Measurements from ENCODE around the gene GJD4.

GJD4 gene

DNA sequence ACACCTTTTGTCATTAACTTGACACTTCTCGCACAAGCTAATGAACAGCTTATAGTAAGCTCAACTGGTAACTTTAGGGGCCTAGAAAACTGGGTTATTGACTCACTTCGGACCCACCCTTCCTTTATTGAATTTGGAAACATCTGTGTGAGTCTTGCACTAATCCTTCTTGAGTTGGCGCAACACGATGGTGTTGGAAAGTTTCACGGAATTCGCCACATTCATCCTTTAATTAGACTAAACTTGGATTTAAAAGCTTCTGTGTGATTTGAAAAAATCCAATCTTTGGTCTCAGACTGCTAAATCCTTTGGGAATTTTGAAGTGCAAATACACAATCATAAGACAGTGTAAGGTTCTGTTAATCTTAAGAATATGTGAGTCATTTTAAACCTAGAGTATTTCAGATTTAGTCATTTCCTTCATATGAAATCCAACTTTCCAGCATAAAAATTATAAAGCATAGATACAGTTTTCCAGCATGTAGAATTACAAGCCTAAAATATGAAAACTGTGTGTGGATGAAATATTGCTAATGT lies 21.9 kb downstream of the GJD4 start:
- DNase-seq (ENCODE audit: low read depth), result no peak

DNA sequence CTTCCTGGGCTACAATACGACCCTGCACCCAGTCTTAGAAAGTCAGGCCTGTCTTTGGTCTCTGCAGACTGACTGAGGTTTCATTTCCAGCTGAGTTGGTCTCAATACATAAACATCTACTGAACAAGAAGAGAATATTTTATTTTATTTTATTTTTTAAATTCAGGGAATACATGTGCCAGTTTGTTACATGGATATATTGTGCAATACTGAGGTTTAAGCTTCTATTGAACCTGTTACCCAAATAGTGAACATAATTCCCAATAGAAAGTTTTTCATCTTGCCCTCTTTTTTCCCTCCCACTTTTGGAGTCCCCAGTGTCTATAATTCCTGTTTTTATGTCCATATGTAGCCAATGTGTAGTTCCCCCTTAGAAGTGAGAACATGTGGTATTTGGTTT lies 26.3 kb downstream of the GJD4 start:
- no peak for DNase-seq (ENCODE audit: low read depth)

DNA sequence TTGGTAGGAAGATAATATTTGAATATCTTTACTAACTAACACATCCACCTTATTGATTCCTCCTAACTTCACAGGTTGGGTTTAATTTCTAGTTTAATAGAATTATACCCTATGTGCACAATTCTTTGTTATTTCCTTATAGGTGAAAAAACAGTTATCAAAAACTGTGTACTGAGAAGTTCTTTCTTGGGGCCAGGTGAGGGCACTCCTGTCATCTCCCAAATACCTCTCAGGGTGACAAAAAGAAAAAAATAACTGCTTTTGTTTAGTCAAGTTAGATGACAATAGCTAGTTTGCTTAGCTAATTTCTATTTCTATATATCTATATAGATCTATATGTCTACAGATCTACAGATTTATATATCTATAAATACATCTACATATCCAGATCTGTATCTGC lies 26.9 kb downstream of the GJD4 start:
- no peak for DNase-seq (ENCODE audit: low read depth)

DNA sequence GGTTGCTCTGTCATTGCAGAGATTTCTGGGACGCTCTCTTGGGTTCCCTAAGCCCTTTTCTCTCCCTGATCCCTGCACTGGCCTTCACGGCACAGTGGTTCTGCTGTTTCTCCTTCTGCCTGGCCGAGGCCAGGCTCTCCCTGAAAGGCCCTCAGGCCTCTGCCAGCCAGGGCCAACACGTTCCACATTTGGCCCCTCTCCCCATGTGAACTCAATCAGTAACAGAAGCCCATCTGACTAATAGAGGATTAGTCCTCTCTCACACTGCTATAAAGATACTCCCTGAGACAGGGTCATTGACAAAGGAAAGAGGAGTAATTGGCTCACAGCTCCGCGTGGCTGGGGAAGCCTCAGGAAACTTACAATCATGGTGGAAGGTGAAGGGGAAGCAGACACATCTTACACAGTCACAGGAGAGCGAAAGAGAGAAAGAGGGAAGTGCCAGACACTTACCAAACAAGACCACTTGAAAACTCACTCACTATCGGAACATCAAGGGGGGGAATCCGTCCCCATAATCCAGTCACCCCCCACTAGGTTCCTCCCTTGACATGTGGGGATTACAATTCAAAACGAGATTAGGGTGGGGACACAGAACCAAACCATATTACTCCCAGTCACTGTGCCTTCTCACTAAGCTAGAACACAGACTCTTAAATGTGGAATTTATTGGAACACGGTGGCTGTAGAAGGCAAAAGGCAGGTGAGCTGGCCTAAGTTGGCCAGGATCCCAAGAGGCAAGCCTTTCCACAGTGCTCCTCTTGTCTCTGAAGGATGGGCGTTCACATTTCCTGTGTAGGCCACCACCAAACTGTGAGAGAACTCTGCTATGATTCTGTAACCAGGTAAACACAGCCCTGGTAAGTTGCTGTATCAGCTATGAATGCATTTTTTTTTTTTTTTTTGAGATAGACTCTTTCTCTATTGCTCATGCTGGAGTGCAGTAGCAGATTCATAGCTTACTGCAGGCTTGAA lies 28.2 kb downstream of the GJD4 start:
- no peak for DNase-seq (ENCODE audit: low read depth)

DNA sequence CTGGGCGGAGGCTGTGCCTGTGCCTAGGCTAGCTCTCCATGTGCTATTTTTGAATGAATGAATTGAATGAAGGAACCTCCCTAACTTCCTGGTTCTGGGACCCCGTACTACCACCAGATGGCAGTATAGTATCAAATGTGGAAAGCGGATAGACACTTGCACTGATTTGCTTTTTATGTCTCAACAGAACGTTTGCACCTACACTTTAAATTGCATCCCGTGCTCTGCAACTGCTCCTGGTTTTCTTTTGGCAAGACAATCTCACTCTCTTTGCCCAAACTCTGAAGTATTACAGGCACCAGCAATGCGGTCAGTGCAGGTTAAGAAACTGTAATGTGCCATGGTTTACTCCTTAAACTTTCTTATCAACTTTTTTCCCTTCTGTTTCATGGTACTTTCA lies 30.4 kb downstream of the GJD4 start:
- no peak for DNase-seq (ENCODE audit: low read depth)

DNA sequence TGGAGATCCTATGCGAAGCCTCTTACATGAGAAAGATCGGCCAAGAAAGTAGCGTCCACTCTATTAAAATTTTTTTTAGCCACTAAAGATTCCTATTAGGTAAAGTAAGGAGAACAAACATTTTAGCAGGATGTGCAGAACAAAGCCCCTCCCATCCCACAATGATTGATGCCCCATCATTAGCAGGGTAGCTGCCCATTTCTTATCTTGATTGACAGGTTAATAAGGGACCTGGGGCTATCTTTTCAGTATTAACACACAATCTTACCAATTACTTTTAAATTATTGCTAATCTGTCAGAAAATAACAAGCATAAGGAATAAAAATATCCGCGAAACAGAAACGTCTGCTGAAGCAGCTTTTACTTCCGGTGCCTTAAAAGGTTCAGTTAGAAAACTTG lies 31.8 kb downstream of the GJD4 start:
- no peak for DNase-seq (ENCODE audit: low read depth)

DNA sequence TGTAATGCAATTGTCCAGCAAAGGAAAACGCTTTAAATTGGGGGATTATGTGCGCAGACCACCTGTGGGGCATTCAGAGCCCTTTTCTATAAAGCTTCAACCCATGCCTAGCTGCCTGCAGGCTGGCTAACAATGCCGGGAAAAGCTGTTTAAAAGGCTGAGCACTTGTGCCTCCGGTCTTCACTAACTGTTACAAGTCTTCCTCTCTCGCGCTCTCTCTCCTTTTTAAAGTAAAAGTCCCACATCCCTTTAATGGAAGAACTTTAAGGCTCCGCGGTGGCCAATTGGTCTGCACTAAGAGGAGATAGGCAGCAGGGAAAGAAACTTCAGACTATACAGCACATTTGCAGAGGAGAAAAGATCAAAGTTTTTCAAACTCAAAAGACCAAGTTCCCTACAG lies 32.3 kb downstream of the GJD4 start:
- DNase-seq (ENCODE audit: low read depth), result no peak

DNA sequence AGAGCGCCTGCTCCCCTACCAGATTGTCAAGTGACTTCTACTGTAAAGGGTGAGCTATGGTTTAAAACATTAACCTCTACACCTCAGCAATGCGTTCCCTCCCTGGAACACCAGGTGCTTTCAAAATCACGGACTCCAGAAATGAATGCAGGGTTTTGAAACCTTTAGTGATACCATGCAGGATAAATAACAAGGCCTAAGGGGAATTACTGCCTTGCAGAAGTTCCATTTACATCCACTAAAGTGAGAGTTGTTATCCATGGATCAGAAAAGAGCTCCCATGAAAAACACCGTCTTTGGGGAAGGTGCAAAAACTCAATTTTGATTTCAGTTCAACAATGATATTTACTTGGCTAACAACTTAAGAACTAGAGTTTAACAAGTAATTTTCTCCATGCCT lies 33.0 kb downstream of the GJD4 start:
- DNase-seq (ENCODE audit: low read depth), result no peak

DNA sequence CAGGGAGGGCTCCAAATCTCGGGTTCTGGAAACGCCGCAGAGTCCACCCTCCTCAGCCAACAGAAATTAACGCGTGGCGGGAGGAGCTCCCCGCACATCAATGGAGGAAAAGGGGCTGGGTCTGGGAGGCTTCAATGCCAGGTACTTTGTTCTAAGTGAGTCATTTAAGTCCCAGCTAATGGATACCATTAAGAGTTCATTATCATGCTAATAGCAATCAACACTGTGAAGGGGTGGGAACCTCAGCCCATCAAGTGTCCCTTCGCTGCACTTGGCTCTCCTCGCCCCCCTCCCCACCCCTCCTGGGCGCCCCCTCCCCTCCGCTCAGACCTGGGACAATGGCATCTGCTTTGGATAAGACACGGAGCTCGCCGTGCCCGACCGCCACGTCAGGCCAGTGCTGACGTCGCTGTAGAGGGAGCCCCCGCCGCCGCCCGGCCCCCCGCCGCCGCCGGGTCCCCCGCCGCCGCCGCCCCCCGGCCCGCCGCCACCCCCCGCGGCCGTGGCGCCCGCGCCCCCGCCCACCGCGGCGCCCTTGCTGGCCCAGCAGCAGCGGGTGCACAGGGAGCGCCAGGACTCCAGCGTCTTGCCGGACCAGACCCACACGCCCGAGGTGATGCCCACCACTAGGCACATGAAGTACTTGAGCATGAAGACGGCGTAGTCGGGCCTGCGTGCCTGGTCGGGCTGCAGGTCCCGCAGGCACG lies 34.0 kb downstream of the GJD4 start:
- no peak for DNase-seq (ENCODE audit: low read depth)

DNA sequence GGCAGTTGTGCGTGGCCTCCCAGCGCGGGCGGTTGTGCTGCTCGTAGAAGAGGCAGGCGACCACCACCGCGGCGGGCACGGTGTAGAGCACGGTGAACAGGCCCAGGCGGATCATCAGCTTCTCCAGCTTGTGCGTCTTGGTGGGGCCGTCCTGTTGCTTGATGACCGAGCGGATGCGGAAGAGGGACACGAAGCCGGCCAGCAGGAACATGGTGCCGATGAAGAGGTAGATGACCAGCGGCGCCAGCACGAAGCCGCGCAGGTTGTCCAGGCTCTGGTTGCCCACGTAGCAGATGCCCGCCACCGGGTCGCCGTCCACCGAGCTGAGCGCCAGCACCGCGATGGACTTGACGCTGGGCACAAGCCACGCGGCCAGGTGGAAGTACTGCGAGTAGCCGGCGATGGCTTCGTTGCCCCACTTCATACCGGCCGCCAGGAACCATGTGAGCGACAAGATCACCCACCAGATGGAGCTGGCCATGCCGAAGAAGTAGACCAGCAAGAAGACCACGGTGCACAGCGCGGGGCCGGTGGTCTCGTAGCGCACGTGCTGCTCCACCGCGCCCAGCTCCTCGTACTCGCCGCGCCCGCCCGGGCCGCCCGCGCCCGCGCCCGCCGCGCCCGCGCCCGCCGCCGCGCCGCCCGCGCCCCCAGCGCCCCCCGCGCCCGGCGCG lies 34.7 kb downstream of the GJD4 start:
- no peak for DNase-seq (ENCODE audit: low read depth)

DNA sequence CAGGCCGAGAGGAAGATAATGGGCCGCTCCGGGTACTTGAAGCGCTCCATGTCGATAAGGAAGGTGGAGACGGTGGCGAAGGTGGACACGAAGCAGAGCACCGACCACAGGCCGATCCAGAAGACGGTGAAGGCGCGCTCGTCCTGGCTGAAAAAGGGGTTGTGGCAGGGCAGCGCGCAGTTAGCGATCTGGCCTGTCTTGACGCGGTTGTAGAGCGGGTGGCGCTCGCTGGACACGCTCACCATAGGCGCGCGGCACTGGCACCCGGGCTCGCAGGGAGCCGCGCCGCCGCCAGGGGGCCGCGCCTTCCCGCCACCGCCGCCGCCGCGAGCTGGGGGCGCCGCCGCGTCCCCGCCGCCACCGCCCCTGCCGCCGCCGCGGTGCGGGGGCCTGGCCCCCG lies 35.3 kb downstream of the GJD4 start:
- DNase-seq (ENCODE audit: low read depth), result no peak

DNA sequence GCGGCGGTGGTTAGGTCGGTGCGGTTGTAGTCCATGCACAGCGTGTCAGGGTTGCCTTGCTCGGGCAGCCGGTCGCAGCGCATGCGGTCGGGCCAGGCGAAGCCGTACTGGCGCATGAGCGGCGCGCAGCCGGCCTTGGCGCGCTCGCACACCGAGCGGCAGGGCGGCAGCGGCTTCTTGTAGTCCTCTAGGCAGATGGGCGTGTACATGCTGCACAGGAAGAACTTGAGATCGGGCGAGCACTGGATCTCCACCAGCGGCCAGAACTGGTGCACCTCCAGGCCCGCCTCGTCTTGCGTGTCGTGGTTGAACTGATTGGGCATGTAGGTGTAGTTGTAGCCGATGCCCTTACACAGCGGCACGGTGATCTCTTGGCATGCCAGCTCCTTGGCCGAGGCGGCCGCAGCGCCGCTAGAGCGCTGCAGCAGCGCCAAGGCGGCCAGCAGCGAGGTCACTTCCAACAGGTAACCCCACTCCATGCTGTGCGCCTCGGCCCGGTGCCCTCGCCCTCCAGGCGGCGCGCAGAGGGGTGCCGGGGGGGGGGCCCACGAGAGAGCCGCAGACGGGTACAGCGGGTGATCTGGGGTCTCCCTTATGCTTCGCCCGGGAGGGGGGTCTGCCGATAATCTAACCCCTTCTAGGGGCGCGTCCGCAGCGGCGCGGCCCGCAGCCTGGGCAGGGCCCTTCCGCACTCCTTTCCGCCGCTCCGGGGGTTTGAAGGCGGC lies 36.0 kb downstream of the GJD4 start:
- no peak for DNase-seq (ENCODE audit: low read depth)

DNA sequence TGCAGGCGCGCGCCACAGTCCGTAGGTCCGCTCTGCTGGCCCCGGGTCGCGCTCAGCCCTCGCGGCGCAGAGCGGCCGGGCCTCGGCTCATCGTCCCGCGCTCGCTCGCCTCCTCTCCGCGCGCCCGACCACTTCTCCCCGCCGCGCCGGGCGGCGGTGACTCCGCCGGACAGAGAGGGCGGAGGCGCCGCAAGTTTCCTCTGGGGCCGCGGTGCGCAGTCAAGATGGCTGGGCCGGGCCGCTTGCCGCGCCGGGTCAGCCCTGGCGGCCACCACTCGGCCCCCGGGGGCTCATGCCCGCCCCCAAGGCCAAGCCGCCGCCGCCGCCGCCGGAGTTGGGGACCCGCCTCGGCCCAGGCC lies 36.5 kb downstream of the GJD4 start:
- DNase-seq (ENCODE audit: low read depth), result no peak

DNA sequence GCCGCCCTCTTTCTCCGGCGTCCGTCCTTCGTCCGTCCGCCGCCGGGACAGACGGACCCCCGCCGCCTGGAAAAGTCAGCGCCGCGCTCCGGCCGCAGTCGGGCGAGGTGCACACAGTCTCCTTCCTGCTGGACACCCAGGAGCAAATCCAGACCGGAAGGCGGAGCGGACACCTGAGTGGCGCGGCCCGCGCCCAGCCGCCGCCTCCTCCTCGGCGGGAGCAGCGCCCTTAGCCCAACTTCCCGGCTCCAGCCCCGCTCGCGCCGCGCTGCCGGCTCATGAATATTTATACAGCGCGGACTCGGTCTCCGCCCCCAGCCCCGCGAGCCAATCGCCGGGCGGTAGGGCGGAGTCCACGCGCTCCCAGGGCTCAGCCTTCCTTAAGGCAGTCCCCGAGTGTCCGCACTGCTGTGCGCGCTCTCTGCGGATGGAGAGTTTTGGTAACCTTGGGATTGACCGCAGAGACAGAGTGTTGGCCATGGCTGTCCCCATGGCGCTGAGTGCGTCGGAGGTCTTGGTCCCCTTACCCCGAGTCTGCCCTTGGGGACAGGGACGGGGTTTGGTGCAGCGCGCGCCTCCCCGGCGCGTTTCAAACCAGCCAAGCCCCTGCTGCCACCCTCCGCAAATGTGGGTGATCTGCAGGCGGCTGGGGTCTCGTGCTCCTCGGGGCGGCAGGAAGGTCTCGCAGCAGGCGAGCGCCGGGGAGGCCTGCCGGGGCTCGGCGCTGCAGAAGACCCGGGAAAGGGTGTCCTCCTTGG lies 37.1 kb downstream of the GJD4 start, which contains the start of gene FZD8:
Gene FZD8, minus strand, starts transcription at position 262 of the 758 bp plus-strand sequence. CDS start 867 bp downstream, outside the sequence.
- peak; percentile 49 for DNase-seq (ENCODE audit: low read depth)

DNA sequence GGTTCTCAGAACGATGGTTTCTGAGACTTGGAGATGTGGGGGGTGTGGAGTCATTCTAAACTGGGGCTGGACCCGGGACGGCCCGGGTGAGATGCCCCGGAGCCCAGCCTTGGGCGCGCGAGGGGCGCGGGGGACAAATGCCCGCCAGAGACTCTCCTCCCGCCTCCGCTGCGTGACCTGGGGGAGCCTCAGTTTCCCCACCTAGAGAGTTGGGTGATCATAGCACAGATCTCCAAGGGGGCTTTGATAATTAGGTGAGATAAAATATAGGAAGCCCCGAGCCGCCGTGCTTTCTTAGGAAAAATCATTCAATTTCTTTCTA lies 37.6 kb downstream of the GJD4 start:
- no peak for DNase-seq (ENCODE audit: low read depth)

DNA sequence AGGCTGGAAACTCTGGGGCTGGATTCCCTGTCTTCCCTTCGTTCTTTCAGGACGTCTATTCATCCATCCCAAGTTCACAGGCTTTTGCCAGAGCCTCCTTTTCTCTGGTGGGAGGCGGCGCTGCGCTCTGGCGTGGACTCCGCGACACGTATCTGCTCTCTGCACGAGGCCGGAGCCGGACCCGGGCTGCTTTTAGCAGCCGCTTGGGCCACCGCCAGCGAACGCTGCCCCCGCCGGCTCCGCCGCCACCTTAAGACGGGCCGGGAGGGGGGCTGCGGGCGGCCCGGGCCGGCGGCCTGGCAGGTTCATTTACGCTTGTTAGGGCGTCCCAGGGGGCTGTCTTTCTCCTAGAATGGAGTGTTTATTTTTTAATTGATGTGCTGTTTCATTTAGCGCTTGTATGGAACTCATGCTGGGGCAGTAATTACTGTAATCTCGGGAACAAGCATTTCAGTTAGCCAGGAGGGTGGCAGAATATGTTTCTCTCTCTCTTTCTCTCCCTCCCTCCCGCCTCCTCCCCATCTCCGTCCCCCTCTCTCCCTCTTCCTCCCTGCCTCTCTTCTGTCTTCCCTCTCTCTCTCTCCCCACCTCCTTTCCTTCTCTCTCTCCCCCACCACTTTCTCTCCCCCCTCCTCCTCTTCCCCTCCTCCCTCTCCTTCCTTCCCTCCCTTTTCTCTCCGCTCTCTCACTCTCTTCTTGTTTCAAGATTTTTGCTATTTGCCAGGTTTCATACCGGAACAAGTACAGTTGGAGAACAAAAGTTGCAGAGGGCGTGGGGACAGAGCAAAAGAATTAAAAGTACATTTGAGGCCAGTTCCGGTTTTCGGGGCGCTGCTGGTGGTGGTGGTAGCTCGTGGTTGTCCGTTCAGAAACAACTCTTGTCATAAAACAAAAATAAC lies 38.3 kb downstream of the GJD4 start:
- no peak for DNase-seq (ENCODE audit: low read depth)

DNA sequence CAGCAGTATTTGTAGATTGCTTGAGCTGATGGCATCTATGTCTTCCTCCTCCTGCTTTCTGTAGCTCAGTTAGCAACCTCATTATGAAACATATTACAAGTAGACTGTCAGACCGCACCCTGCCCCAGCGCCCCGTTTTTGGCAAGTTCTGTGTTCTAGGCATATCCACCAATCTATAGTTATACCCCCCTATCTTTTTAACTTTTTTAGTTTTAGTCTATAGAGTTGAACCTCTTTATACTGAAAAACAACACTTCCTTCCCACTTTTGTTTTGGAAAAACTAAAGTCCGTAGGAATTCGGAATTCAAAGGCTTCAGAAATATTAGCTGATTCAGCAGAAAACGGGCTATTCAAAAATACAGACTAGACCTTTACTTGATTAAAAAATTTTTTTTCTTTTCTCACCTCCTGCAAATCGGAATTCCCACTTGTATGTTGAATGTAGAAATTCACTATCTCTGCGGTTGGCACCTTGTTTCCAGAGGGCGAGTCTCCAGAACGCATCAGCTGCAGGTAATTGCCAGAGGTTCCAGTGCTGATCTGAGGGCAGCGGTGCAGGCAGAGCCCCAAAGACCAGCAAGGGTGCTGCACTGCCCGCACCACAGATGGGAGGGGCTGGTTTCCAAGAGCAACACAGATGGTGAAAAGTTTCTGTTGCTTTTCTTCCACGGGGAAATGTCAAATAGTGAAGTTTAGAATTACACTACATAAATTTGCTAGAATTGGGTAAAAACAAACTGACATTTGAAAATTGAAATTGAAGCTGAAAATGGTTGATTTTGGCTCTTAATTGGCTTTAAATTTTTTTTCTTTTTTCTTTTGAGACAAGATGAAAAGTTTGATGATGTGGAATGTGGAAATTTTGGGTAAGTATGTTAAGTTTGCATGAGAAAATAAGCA lies 39.2 kb downstream of the GJD4 start:
- no peak for DNase-seq (ENCODE audit: low read depth)

DNA sequence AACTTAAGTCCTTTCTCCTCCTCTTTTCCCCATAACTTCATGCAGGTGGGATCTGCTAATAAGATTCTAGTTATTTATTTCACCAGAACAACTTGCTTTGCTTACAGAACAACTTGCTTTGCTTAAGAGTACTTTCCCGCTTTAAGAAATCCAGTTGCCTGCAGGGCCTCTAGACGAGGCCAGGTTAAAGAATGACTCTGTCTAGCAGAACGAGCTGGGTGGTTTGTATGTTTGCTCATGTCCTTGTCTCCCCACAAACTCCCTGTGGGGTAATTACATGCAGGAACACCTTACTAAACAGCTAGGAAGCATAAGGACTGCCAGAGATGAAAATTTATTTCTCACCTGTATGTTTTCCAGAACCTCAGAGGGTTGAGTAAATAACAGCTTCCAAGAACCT lies 45.8 kb downstream of the GJD4 start:
- DNase-seq (ENCODE audit: low read depth), result no peak

DNA sequence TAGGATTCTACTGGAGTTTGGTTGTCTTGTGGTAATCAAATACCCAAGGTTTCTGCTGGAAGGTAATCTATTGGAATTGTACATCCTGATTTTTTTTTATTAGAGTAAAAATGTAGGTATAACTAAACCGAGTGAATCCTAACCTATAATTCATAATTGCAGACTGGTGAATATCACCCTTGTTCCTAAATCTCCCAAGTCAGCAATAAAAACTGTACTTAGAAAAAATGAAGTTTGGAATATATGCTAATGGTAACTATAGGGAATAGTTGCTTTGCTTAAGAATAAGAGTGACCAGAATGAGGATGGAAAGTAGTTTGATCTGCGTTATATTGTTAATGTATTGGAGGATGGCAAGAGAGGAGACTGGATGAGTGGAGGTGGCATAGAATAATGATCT lies 47.7 kb downstream of the GJD4 start:
- DNase-seq (ENCODE audit: low read depth), result no peak

All from activated T-helper 1 cell treated with Interleukin-2 at 50 U/mL for 16 hours (primary cell).